ACHN (cell line): ENCODE measurements around the gene PIEZO2.

Source experiments
- DNase-seq: peaks from one replicate; pipeline ENCODE4 v3.0.0-alpha.2; 2015
- in situ Hi-C: cut with HindIII; loops from 2 replicates; pipeline ENCODE4 v1.10.0; 2017; ENCODE audit warnings: low sequenced_read_pairs, low pct_ligation_motif_present, low pct_unique_long_range_greater_than_20kb

Gene PIEZO2

DNA sequence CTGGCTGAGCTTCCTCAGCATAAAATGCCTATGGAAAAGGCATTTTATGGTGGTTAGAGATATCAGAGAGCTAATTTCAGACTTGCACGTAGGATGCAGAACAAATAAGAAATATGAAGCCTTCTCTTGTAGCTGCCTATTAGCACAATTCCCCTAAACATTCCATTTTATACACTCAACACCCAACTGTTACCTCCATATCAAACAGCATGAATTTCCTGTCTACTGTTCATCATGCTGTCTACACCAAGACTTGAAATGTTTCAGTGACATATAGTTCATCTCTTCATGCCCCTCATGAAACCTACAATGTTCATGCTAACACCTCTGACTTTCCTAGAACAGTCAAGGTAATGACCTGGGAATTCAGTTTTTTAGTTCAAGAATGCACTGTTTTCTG is 249.9 kb downstream of the PIEZO2 start:
- DNase-seq = no peak
- in situ Hi-C loops = no loop called here

DNA sequence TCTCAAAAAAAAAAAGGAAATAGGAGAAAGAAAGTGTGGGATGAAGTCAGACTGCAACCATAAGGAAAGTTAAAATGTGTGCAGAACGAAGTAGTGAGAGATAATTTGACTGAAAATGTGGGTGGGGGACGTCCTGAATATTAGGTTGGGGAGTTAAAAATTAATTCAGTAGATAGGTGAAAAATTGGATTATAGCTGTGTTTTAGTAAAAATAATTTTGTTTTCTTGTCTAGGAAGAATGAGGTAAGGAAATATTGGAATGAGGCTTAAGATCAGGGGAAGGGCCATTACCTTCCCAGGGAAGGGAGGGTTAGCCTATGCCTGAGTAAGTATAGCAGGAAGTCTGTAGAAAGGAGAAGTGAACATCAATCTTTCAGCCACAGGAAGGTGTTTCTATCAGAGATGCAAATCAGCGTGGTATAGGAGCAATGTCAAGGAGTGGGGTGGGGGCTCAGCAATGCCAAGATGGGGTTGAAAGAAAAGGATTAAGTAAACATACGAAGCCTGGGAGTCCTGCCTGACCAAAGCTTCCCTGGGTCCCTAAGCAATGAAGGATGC is 250.9 kb downstream of the PIEZO2 start:
- in situ Hi-C loops = no loop called here

DNA sequence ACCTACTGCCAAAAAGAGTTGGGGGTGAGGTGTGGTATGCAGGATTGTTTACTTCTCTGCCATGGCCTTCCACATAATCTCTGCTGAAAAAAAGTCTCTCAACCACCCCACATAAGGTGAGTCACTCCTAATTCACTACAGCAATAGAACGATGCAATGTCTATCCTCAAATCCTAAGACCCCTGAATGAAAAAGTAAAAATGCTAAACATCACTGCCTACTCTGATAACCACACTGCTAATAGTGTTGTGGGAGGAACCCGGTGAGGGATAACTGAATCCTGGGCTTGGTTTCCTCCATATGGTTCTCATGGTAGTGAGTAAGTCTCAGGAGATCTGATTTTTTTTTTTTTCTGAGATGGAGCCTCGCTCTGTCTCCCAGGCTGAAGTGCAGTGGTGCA is 252.5 kb downstream of the PIEZO2 start:
- in situ Hi-C loops = no loop called here
- DNase-seq = no peak

More for the DNA sequence above, 250.9 kb downstream of the PIEZO2 start:
- no peak for DNase-seq

DNA sequence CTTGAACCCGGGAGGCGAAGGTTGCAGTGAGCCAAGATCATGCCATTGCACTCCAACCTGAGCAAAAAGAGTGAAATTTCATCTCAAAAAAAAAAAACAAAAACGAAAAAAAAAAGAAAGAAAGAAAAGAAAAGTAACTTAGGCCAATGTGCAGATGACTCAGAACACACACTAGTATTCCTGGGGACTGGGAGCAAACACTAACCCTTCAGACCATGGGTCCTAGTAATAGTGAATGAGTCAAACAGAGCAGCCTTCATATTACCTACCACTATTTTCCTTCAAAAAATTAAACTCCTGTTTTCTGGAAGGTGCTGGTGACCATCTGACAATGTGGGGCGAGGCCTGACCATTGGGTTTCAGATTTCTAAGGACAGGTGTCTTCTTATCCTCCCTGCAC is 253.4 kb downstream of the PIEZO2 start:
- in situ Hi-C loops = no loop called here
- no peak for DNase-seq

DNA sequence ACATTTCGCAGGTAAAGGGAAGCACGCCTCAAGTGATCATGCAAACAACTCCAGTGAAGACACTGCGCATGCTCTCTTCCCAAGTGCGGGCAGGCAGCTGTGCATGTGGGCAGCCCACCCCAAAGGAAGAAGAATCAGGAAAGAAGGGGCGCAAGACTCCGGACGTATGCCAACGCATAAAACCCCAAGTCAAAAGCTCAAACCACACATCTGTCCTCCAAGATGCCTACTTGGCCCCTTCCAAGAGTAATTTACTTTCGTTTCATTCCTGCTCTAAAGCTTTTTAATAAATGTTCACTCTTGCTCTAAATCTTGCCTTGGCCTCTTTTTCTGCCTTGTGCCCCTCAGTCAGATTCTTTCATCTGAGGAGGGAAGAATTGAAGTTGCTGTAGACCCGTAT is 254.9 kb downstream of the PIEZO2 start:
- no peak for DNase-seq
- in situ Hi-C loops = no loop called here

DNA sequence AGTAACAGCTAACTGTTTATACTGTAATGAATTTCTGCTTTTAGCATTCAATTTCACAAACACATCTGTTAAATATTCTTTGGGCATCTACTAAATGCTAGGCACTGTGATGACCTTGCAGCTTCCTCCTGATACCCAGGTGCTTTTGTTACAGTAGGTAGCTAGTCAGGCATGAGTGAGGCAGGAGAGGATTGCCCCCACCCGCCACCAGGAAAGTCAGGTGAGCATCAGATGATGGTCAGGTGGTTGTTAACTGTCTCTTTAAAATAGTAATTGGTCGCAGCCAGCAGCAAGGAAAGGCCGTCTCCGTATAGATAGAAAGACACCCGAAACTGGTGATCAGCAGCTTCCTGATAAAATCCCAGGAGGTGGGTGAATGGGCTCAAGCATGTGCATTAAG is 255.6 kb downstream of the PIEZO2 start:
- no peak for DNase-seq
- in situ Hi-C loops = no loop called here

DNA sequence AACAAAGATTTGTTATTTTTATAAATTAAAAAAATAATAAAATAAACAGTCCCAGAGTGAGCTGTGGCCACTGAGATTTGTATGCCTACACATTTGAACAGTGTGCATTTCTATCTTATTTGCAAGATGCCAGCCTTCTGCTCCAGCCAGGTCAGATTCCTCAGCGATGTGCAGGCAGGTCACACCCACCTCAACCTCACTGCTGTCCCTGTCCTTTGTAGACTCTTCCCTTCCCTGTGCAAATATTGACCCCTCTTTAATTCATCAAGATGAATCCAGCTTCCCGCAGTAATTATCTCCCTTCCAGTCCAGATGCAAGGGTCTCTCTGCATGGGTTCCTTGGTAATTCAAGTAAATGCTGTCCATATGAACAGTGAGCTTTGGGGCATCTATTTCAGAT is 256.2 kb downstream of the PIEZO2 start:
- no peak for DNase-seq
- in situ Hi-C loops = no loop called here

DNA sequence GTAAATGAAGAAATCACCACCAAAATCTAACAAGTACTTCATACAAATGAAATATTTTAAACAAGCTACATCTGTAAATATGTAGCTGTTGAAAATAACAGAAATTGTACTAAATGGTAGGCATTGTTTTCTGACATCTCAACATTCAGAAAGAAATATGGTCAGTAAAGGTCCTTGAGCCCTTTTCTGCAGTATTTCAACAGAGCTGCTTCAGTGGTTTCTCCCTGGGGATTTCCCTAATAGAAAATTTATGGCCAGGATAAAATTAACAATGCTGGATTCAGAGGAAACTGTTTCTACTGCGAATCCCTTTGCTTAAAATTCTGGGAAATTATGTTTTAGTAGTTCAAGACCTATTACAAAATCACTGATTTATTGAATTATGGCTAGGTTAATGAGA is 256.6 kb downstream of the PIEZO2 start:
- in situ Hi-C loops = no loop called here
- DNase-seq = no peak

DNA sequence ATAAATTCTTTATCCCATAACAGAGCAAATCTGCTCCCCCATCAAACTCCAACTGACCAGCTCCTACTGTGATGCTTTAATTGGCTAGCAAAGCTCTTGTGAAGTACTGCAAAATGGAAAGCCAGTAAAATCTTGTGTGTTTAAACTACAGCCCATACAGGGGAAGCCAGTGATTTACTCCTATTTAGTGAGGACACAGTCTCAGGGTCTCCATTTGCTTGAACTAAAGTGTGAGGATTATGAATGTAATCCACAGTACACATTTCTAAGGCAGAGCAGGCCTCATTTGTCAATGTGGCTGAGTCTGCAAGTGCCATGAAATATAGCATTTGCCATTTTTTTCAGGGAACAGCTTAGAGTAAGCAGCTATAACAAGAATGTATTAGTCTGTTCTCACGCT is 259.3 kb downstream of the PIEZO2 start:
- in situ Hi-C loops = no loop called here
- DNase-seq = no peak

DNA sequence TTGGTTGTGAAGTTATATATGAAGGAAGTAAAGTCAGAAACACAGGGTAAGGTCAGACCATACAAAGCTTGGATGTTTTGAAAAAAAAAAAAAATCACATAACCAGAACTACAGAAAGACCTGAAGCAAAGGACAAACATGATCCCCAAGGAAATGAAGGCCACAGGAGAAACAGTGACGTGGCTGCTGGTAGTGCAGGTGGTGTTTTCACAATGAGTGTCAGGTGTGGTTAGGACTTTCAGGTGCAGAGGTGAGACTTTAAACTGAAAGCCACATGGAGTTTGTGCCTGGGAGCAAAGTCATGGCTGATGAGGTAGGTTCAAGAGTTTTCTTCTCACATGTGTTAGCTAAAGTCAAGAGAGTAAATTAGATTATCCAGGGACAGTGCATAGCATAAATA is 270.7 kb downstream of the PIEZO2 start:
- in situ Hi-C loops = no loop called here
- no peak for DNase-seq

DNA sequence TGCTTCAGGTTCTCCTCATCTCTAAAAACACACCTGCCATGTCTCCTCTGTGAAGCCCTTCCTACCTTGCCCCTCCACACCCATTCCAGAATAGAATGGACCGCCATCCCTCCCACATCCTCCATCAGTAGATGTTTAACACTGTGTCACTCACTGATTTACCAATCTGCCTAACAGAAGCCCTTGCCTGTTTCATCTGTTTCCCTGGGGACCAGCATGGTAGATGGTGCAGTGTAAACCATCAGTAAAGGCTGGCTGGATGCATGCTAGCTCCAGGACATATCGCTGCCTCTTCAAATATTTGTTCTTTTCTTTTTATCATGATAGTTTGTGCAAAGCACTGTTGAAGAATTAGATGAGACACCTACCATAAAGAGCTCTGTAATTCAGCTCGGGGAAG is 271.4 kb downstream of the PIEZO2 start:
- no peak for DNase-seq
- in situ Hi-C loops = no loop called here

DNA sequence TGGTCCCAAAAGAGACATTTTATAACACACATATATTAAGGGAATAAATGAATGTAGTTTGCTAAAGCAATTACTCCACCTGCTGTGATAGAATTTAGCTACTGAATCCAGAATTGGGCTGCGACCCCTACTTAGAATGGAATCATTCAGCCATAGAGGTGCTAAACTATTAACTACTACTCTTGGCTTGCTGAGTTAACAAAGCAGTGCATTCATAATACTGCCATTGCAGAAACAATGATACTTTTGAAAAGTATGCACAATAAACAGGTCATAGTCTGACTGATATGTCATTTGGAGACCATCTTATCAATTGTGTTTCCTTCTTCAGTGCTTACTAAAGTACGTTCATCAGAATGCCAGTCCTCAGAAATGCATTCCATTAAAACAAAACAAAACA is 273.6 kb downstream of the PIEZO2 start:
- in situ Hi-C loops = no loop called here
- no peak for DNase-seq

DNA sequence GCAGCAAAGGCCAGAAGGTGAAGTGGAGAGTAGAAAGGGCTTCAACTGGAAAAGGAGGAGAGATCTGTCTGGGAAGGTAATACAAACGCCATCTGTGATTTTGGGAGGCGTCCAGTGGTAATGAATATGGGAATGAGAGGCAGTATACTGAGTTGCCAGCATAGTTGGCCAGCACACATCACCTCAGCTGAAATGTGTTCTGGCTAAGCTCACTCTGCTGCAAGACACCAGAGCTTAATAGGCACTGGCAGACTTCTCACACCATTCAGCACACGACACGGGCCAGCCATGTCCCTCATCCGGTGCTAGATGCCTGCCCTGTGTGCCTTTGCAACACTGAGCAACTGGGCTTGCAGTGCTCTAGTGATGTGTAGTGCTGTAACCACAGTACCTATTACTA is 277.1 kb downstream of the PIEZO2 start:
- DNase-seq = no peak
- in situ Hi-C loops = no loop called here

DNA sequence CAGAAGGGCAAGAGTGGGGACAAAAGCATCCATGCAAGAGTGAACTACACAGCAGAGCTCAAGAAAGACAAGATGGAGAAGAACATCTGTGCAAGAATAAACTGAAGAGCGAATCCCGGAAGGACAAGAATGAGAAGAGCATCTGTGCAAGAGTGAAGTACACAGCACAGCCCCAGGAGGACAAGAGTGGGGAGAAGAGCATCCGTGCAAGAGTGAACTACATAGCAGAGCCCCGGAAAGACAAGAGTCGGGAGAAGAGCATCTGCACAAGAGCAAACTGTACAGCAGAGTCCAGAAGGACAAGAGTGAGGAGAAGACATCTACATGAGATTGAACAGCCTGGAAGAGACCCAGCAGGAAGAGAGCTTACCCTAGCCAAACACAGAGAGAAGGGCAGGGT is 284.6 kb downstream of the PIEZO2 start:
- DNase-seq = no peak
- in situ Hi-C loops = no loop called here

DNA sequence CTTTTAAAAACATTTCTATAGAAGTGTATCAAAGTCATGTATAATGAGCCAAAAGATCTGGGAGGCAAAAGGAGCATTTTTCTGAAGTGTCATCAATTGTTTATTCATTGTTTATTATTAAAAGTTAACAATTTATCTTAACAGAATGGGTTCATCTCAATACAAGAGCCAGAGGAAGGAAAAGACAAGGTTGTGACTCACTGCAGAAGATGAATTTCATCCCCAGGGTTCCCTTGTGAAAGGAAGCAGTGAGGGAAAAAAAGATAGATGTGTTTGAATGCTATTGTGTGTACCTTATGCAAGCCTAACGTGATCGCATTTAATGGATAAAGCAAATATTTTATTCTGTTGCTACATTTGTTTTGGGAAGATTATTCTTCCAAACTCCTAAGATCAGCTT is 286.3 kb downstream of the PIEZO2 start:
- no peak for DNase-seq
- in situ Hi-C loops = no loop called here

DNA sequence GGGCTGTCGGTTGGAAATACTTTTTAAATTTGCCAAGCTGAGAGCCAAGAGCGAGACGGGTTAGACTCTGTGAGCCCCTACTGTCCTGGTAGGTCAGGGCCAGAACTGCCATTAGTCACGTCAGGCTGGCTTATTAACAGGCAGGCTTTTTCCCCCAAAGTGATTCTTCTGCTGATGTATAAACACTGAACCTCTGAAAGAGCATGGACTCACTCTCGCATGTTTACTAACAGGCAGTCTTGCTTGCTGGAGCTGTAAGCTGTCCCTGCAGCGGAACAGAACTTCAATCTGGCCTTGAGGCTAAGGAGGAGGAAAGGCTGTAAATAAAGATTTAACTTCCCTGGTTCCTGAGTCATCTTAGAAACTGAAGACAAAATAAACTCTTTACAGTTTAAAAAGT is 288.4 kb downstream of the PIEZO2 start:
- in situ Hi-C loops = no loop called here
- DNase-seq = no peak

DNA sequence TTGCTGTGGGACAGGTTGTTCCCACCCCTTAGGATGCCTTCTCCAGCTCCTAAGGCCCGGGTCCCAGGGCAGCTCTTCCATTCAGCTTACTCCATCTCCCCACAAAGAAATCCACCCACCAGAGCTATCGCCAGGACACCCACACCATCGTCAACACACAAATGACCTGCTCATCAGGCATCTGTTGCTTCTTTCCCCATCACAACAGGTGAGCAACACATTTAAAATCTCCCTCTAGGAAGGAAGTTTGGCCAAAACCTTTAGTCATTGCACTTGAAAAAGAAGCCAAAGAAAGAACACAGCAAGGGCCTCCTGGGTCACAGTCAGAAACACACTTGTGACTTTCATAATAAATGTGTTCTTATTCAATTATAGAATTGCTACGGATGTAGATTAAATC is 289.0 kb downstream of the PIEZO2 start:
- no peak for DNase-seq
- in situ Hi-C loops = no loop called here

DNA sequence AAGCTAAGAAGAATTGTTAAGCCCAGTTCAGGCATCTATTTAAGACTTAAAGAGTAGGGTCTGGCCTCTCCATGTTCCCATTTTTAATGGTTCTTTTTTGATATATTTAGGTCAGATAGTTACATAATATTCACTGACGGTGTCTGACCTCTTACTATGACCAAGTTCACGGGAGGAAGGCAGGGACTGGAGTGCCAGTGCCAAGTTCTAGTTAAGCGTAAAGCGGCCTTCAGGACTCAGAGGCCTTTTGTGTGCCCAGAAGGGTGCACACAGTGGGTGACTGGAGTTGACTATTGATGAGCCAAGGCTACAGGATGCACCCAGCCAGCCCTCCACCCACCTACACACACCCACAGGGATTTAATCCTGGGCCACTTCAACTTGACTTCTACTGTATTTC is 290.9 kb downstream of the PIEZO2 start:
- in situ Hi-C loops = no loop called here
- DNase-seq = no peak

DNA sequence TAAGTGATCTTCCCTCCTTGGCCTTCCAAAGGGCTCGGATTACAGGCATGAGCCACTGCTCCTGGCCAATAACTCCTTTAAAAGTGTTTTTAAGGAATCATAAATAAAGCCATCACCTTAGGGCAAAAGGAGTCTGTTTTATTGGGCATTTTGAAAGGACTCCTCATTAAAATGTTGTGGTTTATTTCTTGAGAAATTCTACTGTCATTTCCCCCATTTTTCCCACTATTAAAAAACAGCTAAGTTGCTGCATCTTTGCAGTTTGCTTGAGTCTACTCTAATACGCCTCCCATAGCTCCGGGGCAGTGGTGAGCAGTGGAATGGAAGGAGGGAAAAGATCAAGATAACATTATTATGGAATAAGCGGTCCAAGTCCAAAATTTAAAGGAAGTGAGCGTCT is 293.2 kb downstream of the PIEZO2 start:
- in situ Hi-C loops = no loop called here
- DNase-seq = no peak

DNA sequence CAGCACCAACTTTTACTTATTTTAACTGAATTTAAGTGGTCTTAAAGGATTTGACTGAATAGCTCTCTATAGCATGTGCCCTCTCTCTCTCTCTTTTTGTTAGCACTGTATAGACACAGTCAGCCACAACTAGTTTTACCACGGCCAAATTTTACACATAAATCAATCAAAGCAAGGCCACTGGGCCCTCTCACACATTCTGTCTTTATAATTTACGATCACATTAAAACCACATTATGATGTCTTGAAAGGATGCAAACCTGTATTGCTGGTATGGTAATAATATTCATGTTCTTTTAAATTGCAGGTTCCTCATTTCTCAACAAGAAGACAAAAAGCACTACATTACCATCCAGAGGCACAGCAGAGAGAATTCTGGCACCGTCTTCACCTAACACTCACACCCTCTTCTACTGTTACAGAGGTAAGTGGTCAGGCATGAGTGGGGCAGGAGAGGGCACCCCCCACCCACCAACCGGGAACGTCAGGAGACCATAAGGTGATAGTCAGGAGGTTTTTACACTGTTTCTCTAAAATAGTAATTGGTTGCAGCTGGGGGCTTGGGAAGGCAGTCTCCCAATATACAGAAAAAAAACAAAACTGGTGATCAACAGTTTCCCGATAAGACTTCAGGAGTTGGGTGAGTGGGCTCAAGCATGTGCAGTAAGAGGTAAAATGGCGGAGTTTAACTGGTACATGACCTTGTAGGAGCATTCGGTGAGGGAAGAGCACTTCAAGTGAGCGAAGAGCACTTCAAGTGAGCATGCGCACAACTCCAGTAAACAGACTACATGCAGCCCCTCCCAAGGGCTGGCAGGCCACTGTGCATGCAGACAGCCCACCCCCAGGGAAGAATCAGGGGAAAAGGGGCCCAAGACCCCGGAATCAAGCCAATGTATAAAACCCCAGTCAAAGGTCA is 296.7 kb downstream of the PIEZO2 start:
- in situ Hi-C loops = no loop called here
- no peak for DNase-seq
